ENCODE results near the gene RACK1. TPM values are rescaled to one million over a fixed set of nuclear protein-coding genes. Genes with fewer than 3 reads are reported as not detected.

Gene RACK1
- total and polyA plus RNA-seq, 2 of the 13 experiments (the other 11 are each of a cell fraction or from before 2014, with no cell fraction given): 2,514 to 6,141 TPM

DNA sequence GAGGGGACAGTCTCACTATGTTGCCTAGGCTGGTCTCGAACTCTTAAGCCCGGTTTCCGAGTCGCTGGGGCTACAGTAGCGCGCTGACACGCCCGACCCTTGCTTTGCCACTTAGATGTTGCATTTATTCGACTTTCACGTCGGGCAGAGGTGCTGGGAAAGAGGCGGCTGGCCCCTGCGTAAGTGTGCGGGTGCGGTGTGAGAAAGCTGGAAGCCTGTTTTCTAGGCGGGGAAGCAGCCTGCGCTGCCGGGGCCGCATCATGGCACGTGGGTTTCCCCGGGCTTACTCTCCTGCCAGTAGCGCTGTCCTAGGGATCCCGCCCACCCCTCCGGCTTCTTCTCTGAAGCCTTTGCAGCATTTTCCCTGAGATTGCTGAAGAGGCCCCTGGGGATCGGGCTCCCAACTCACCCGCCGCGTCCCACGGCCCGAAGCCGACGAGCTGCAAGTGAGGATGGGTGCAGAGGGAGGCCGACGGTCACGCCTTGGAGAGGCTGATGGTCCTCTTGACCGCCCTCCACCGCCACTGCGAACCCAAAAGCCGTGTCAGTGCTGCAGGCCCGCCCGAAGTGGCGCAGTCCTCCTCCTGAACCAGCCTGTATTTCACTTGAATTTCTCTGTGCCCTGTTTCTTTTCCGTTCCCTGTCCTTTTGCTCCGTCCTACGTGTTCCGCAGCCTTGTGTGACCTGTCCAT is 26.4 kb downstream of the RACK1 start (continued):
- 0 out of 2 replicates have a peak, but pooled peaks have one; percentile 34 for TF ChIP-seq TRAFD1 (CRISPR knock-in tag; IDR thresholded peaks at IDR 0.05; ENCODE audit: borderline replicate concordance)
- 0 out of 2 replicates have a peak, but pooled peaks have one; percentile 11 for TF ChIP-seq ELF3 (CRISPR knock-in tag; IDR thresholded peaks at IDR 0.05)
- TF ChIP-seq, protein P1, sequence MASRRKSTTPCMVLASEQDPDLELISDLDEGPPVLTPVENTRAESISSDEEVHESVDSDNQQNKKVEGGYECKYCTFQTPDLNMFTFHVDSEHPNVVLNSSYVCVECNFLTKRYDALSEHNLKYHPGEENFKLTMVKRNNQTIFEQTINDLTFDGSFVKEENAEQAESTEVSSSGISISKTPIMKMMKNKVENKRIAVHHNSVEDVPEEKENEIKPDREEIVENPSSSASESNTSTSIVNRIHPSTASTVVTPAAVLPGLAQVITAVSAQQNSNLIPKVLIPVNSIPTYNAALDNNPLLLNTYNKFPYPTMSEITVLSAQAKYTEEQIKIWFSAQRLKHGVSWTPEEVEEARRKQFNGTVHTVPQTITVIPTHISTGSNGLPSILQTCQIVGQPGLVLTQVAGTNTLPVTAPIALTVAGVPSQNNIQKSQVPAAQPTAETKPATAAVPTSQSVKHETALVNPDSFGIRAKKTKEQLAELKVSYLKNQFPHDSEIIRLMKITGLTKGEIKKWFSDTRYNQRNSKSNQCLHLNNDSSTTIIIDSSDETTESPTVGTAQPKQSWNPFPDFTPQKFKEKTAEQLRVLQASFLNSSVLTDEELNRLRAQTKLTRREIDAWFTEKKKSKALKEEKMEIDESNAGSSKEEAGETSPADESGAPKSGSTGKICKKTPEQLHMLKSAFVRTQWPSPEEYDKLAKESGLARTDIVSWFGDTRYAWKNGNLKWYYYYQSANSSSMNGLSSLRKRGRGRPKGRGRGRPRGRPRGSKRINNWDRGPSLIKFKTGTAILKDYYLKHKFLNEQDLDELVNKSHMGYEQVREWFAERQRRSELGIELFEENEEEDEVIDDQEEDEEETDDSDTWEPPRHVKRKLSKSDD (CRISPR knock-in tag; IDR thresholded peaks at IDR 0.05; ENCODE audit: low read depth): 0 out of 2 replicates have a peak, but pooled peaks have one; percentile 32
- TF ChIP-seq, protein P2, sequence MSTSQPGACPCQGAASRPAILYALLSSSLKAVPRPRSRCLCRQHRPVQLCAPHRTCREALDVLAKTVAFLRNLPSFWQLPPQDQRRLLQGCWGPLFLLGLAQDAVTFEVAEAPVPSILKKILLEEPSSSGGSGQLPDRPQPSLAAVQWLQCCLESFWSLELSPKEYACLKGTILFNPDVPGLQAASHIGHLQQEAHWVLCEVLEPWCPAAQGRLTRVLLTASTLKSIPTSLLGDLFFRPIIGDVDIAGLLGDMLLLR (CRISPR knock-in tag; IDR thresholded peaks at IDR 0.05): peak; percentile 64; the same call in 1 of the 2 replicates
- no peak for TF ChIP-seq ZNF10 (CRISPR knock-in tag; IDR thresholded peaks at IDR 0.05; ENCODE audit: borderline replicate concordance, low read depth)
- no peak; the same call in 1 of the 2 replicates for TF ChIP-seq ZNF329 (CRISPR knock-in tag; IDR thresholded peaks at IDR 0.05; ENCODE audit: low read depth)
- no peak for TF ChIP-seq ZFP82 (CRISPR knock-in tag; IDR thresholded peaks at IDR 0.05; ENCODE audit: borderline replicate concordance)
- TF ChIP-seq ZBTB49 (CRISPR knock-in tag; IDR thresholded peaks at IDR 0.05; ENCODE audit: borderline replicate concordance): no peak
- TF ChIP-seq POGZ (CRISPR knock-in tag; IDR thresholded peaks at IDR 0.05): 0 out of 2 replicates have a peak, but pooled peaks have one; percentile 34
- TF ChIP-seq SPEN (CRISPR knock-in tag; IDR thresholded peaks at IDR 0.05; ENCODE audit: low read depth): peak; percentile 50; the same call in 1 of the 2 replicates
- no peak for TF ChIP-seq PHF20 (CRISPR knock-in tag; IDR thresholded peaks at IDR 0.05)
- TF ChIP-seq, protein P3, sequence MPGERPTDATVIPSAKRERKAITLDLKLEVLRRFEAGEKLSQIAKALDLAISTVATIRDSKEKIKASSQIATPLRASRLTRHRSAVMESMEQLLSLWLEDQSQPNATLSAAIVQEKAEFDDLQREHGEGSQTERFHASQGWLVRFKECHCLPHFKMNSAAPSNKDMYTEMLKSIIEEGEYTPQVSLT (CRISPR knock-in tag; IDR thresholded peaks at IDR 0.05; ENCODE audit: borderline replicate concordance, low read depth): no peak

All from HepG2 (cell line).